Measurements from ENCODE around the gene CHST15.

DNA sequence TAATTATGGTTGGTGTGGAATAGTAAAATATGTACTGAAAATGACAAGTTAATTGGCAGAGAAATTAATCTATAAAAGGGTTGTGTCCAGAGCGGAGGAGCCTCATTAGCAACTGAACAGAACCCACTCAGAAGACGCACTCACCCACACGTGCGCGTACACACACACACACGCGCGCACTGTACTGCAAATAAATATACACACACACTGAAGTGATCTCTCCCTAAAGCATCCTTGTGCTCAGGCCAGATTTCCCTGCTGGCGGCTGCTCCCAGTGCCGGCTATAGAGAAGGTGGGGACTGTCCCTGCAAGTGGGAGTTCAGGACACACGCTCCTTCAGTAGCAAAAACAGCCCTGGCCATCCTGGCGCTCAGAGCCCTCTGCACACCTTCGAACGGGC lies 85.2 kb downstream of the CHST15 start:
- TF ChIP-seq, protein P1, sequence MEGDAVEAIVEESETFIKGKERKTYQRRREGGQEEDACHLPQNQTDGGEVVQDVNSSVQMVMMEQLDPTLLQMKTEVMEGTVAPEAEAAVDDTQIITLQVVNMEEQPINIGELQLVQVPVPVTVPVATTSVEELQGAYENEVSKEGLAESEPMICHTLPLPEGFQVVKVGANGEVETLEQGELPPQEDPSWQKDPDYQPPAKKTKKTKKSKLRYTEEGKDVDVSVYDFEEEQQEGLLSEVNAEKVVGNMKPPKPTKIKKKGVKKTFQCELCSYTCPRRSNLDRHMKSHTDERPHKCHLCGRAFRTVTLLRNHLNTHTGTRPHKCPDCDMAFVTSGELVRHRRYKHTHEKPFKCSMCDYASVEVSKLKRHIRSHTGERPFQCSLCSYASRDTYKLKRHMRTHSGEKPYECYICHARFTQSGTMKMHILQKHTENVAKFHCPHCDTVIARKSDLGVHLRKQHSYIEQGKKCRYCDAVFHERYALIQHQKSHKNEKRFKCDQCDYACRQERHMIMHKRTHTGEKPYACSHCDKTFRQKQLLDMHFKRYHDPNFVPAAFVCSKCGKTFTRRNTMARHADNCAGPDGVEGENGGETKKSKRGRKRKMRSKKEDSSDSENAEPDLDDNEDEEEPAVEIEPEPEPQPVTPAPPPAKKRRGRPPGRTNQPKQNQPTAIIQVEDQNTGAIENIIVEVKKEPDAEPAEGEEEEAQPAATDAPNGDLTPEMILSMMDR (IDR thresholded peaks at IDR 0.05; ENCODE audit: control extremely low read depth in 1 of 3, insufficient read depth in 1 of 3, low read depth in 1 of 3, low read length in 3 of 3) = no peak
- TF ChIP-seq SP1 (IDR thresholded peaks at IDR 0.05; ENCODE audit: low read depth, low read length) (no peak), TAF1 (IDR thresholded peaks at IDR 0.05; ENCODE audit: low read depth, low read length) (no peak), RAD21 (IDR thresholded peaks at IDR 0.05 in 1 of 2, conservative IDR thresholded peaks at IDR 0.05 in 1 of 2; ENCODE audit: low read depth in 2 of 2, low read length in 2 of 2) (no peak), CBX5 (IDR thresholded peaks at IDR 0.05; ENCODE audit: low read depth, low read length) (no peak), SIX5 (IDR thresholded peaks at IDR 0.05; ENCODE audit: low read depth, low read length) (no peak), TBP (IDR thresholded peaks at IDR 0.05; ENCODE audit: low read depth, low read length) (no peak), RNF2 (IDR thresholded peaks at IDR 0.05; ENCODE audit: borderline replicate concordance, low read depth, low read length, missing control alignments, poor library complexity, severe bottlenecking) (no peak), GABPA (IDR thresholded peaks at IDR 0.05; ENCODE audit: borderline replicate concordance, insufficient read depth, low read length) (no peak), CEBPB (IDR thresholded peaks at IDR 0.05; ENCODE audit: low read depth, low read length) (no peak), YY1 (IDR thresholded peaks at IDR 0.05; ENCODE audit: low read depth, low read length) (no peak)
- TF ChIP-seq, protein P2, sequence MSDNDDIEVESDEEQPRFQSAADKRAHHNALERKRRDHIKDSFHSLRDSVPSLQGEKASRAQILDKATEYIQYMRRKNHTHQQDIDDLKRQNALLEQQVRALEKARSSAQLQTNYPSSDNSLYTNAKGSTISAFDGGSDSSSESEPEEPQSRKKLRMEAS (IDR thresholded peaks at IDR 0.05) = no peak
